Fibroblast of pulmonary artery (primary cell): ENCODE measurements around the gene PIGH.
"Not testable (repeated sequence)": the region's sequence is repeated elsewhere in the genome, so short reads cannot be mapped to it uniquely, and the experiment has no call there.

Source experiments
- DNase-seq: peaks from one replicate; pipeline ENCODE4 v3.0.0-alpha.2; 2010; ENCODE audit warnings: low read depth
- H3K4me3 ChIP-seq: replicated peaks from 2 replicates; pipeline ENCODE4 v1.5.1; 2011; ENCODE audit warnings: low read depth, mild to moderate bottlenecking, control low read depth, low read length, moderate library complexity
- TF ChIP-seq, protein P1 (sequence below): IDR thresholded peaks from 2 replicates; pipeline ENCODE4 v1.5.1; 2011; ENCODE audit warnings: mild to moderate bottlenecking, control low read depth, low read length, inconsistent platforms; ENCODE audit errors: missing control alignments

PIGH gene

DNA sequence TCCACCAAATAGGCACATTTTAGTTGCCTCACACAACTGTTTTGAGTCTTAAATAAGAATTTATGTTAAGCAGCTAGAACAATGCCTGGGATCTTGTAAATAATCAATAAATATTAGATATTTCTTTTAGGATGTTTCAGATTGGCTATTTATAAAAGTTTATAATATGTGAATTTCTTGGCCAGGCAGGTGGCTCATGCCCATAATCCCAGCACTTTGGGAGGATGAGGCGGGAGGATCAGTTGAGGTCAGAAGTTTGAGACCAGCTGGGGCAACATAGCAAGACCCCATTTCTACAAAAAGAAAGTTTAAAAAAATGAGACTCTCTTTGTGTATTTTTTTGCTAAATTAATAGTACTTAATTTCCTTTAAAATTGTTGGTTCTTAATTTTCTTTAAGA lies 41.4 kb upstream of the PIGH start:
- TF ChIP-seq, protein P1, sequence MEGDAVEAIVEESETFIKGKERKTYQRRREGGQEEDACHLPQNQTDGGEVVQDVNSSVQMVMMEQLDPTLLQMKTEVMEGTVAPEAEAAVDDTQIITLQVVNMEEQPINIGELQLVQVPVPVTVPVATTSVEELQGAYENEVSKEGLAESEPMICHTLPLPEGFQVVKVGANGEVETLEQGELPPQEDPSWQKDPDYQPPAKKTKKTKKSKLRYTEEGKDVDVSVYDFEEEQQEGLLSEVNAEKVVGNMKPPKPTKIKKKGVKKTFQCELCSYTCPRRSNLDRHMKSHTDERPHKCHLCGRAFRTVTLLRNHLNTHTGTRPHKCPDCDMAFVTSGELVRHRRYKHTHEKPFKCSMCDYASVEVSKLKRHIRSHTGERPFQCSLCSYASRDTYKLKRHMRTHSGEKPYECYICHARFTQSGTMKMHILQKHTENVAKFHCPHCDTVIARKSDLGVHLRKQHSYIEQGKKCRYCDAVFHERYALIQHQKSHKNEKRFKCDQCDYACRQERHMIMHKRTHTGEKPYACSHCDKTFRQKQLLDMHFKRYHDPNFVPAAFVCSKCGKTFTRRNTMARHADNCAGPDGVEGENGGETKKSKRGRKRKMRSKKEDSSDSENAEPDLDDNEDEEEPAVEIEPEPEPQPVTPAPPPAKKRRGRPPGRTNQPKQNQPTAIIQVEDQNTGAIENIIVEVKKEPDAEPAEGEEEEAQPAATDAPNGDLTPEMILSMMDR: no peak
- no peak overlapping the region for H3K4me3 ChIP-seq
- no peak for DNase-seq

DNA sequence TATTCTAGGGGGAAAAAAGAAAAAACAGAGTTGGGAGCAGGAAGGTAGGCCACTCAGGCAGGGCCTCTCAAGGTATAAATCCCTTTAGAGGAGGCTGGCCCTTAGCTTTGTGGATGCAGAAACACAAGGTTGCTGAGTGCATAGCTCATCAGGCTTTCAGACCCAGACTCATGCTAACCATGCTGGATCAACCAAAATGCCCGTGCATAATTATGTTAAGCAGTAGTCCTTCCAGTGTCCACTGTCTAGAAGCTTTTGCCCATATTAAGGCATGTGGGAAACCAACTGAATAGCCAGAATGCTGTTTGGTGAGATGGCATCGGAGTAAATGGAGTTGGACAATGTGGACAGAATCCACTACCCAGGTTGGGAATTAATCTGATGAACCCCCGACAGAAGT lies 38.6 kb upstream of the PIGH start:
- TF ChIP-seq, protein P1: no peak
- DNase-seq: no peak
- H3K4me3 ChIP-seq: no peak overlapping the region

DNA sequence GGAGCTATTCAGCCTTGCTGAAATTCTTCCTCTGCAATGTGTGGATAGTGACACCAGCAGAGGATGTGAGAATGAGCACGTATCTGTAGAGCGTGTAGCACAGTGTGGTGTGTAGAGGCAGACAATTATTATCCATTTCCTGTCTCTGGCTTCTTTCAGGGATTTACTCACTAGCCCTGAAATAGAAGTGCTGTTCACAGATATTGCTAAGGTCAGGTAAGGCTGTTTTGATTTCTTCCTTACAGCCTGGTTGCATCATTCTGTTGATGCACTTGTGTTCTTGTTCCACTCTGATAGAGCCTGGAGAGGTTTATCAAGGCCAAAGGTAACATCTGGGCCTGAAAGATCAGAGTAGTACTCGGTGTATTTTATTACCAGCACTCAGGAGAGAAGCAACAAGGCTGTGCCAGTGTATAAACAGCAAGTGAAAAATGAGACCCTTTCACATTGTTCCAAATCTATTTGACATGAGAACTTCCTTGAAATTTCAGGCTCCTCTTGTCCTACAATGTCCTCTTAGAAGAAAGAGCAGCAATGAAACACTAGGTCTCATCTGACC lies 36.4 kb upstream of the PIGH start:
- no peak for DNase-seq
- H3K4me3 ChIP-seq: no peak overlapping the region
- TF ChIP-seq, protein P1: no peak

DNA sequence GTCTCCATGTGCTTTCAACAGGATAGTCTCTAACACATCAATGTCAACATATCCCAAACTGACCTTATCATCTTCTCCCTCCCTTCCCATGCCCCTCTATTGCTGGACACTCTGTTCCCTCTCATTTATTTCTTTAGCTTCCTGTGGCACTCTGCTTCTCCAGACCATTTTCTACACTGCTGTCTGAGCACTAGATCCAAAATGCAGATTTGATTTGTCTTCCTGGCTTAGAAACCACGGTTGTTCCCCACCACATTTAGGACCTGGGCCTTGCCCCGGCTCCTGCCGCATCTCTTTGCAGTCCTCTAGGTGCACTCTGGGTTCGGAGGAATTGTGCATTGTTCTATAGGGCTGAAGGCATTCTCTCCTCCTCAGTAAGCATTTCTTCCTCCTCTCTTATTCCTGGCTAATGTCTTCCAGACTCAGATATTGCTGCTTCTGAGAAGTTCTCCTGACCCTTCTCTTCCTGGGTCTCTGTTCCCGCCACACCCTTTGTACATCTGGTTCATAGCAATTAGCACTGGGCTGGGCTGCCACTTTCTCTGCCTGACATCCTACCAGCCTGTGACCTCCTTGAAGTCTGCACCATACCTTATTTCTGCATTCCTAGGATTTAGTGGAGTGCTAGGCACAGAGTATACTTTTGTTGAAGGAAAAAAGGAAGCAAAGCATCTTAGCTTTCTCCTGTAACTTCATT lies 33.5 kb upstream of the PIGH start:
- no peak overlapping the region for H3K4me3 ChIP-seq
- TF ChIP-seq, protein P1: no peak
- DNase-seq: no peak

DNA sequence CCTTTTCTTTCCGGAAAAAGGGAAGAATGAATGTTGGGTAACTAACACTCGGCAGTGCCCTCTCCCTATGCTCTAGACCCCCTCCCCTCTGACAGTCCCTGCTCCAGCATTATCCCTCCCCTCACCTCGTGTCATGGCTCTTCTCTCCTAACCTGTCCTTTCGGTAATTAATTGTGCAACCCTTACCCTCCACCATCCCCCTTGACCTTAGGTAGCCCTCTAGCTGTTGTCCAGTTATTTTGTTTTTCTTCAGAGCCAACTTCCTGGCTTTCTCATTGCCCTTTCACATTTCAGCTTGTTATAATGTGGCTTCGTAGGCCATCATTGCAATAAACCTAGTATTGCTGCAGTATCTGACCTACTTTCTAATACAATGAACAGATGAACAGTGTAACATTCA lies 30.9 kb upstream of the PIGH start:
- no peak overlapping the region for H3K4me3 ChIP-seq
- TF ChIP-seq, protein P1: no peak
- DNase-seq: no peak

DNA sequence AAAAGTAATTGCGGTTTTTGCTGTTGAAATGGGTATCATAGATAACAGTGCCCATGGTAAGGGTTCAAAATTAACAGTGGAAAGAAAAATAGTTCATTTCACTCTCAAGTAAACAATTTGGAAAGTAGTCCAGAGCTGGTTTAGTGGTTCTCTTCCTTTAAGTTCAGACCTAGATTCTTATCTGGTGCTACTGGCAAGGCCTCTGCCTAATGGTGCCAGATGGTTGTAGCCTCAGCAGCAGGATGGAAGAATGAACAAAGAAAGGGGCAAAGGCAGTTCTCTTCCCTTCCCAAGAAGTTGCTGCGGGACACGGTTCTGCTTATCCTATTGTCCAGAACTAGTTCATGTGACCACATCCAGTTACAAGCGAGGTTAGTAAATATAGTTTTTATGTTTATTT lies 30.1 kb upstream of the PIGH start:
- no peak for DNase-seq
- TF ChIP-seq, protein P1: no peak
- H3K4me3 ChIP-seq: no peak overlapping the region

DNA sequence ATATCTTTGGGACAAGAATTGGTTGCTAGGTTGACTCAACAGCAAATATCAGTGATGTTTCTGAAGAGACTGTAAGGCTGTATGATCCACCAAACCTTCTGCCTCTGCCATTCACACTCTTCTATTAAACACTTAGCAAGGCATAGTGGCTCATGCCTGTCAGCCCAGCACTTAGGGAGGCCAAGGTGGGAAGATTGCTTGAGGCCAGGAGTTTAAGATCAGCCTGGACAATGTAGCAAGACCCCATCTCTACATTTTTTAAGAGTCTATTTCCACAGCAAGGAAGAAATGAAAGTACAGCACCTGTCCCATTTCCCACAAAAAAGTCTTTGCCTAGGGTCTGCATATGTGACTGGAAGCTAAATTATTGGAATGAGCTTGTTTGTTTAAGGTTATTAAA lies 27.5 kb upstream of the PIGH start:
- TF ChIP-seq, protein P1: no peak
- no peak for DNase-seq
- no peak overlapping the region for H3K4me3 ChIP-seq

DNA sequence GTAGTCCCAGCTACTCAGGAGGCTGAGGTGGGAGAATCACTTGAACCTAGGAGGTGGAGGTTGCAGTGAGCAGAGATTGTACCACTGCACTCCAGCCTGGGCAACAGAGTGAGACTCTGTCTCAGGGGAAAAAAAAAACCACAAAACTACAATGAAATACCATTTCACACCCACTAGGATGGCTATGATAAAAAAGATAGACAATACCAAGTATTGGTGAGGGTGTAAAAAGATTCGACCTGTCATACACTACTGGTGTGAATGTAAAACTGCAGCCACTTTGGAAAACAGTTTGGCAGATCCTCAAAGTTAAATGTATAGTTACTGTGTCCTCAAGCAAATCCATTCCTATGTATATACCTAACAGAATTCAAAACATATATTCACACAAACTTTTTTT lies 26.1 kb upstream of the PIGH start:
- not testable (repeated sequence) for DNase-seq, H3K4me3 ChIP-seq
